B cell (primary cell): Measurements from ENCODE around the gene TBC1D2B. TPM values are rescaled to one million over a fixed set of nuclear protein-coding genes. Genes with fewer than 3 reads are reported as not detected.

Experiments used
- ATAC-seq: fragments of 200-7000 bp; cut with Tn5 transposase; one replicate; pipeline ENCODE4 v1.10.0; 2021; ENCODE audit warnings: low read depth, mild to moderate bottlenecking, moderate number of reproducible peaks, moderate library complexity
- CTCF ChIA-PET: fragments of 350-600 bp; sonication (Branson Sonifier 250); formaldehyde crosslinking; loops from one replicate; lab custom pipeline; 2021; ENCODE audit warnings: antibody characterized with exemption, inconsistent platforms; lab: Charles Lee
- POLR2A ChIA-PET: fragments of 350-600 bp; sonication (Branson Sonifier 250); formaldehyde crosslinking; loops from one replicate; lab custom pipeline; 2021; ENCODE audit warnings: antibody characterized with exemption; lab: Charles Lee
- DNase-seq: peaks from one replicate; pipeline ENCODE4 v3.0.0; 2013
- H2AFZ ChIP-seq: 2 replicates; pipeline ENCODE4 v1.6.1; 2012; ENCODE audit warnings: mild to moderate bottlenecking, low read depth, low read length; ENCODE audit not compliant: insufficient read depth, poor library complexity, severe bottlenecking
- H3K27ac ChIP-seq, 2 donors: 1 replicate in 1 of 2; 2 replicates in 1 of 2; pipeline ENCODE4 v1.5.1; 2012 to 2013; ENCODE audit warnings: low read length in 2 of 2, mild to moderate bottlenecking in 2 of 2, moderate library complexity in 1 of 2
- H3K27me3 ChIP-seq, 4 experiments: fragments of 200-600 bp in 1 of 4; sonication (generic) in 1 of 4; replicated peaks in 1 of 4; 1 replicate in 2 of 4; 2 replicates in 2 of 4; pipeline versions ENCODE4 v1.6.1 to v1.7.0; 2013 to 2016; ENCODE audit warnings: low read length in 3 of 4, mild to moderate bottlenecking in 2 of 4, mixed read lengths in 1 of 4, moderate library complexity in 1 of 4; ENCODE audit not compliant: insufficient read depth in 4 of 4, control insufficient read depth in 3 of 4; ENCODE audit errors: control extremely low read depth in 1 of 4
- H3K36me3 ChIP-seq, 2 experiments: replicated peaks in 1 of 2; 1 replicate in 1 of 2; 2 replicates in 1 of 2; pipeline versions ENCODE4 v1.6.1 to v1.7.1; 2013; ENCODE audit warnings: low read length in 1 of 2; ENCODE audit not compliant: insufficient read depth in 2 of 2, control insufficient read depth in 1 of 2; ENCODE audit errors: control extremely low read depth in 1 of 2, extremely low read depth in 1 of 2
- H3K4me1 ChIP-seq, 2 donors: fragments of 200-600 bp in 1 of 2; sonication (generic) in 1 of 2; 1 replicate in 1 of 2; 2 replicates in 1 of 2; pipeline versions ENCODE4 v1.5.1 to v1.6.1; 2013 to 2017; ENCODE audit warnings: low read length in 2 of 2; ENCODE audit not compliant: control insufficient read depth in 2 of 2, insufficient read depth in 2 of 2
- H3K4me2 ChIP-seq: replicated peaks from 2 replicates; pipeline ENCODE3; 2012; ENCODE audit warnings: mild to moderate bottlenecking, low read depth, low read length; ENCODE audit not compliant: poor library complexity, severe bottlenecking
- H3K4me3 ChIP-seq, 5 experiments: fragments of 200-600 bp in 1 of 5; sonication (generic) in 1 of 5; 1 replicate in 3 of 5; 2 replicates in 2 of 5; pipeline versions ENCODE4 v1.5.1 to v1.7.0; 2011 to 2016; ENCODE audit warnings: low read length in 4 of 5, mild to moderate bottlenecking in 4 of 5, low read depth in 2 of 5, control low read depth in 1 of 5, moderate library complexity in 1 of 5; ENCODE audit not compliant: insufficient read depth in 1 of 5; ENCODE audit errors: control extremely low read depth in 1 of 5, extremely low read depth in 1 of 5
- H3K79me2 ChIP-seq: fragments of 200-600 bp; sonication (generic); one replicate; pipeline ENCODE4 v1.6.0; 2016; ENCODE audit warnings: low read length; ENCODE audit not compliant: control insufficient read depth, insufficient read depth
- H3K9ac ChIP-seq: fragments of 200-600 bp; sonication (generic); 2 replicates; pipeline ENCODE4 v1.6.1; 2017; ENCODE audit warnings: mild to moderate bottlenecking, low read length, moderate library complexity
- H3K9me3 ChIP-seq, 3 donors: one replicate each; pipeline versions ENCODE4 v1.6.1 to v1.7.1; 2013; ENCODE audit warnings: low read length in 2 of 3; ENCODE audit not compliant: control insufficient read depth in 2 of 3, insufficient read depth in 1 of 3; ENCODE audit errors: control extremely low read depth in 1 of 3
- H4K20me1 ChIP-seq: 2 replicates; pipeline ENCODE4 v1.6.0; 2012; ENCODE audit warnings: mild to moderate bottlenecking, low read length; ENCODE audit not compliant: insufficient read depth, control insufficient read depth, poor library complexity, severe bottlenecking
- H3K27ac Mint-ChIP-seq: one replicate; pipeline ENCODE4 v1.8.0; 2021; ENCODE audit warnings: mixed read lengths
- H3K27me3 Mint-ChIP-seq: one replicate; pipeline ENCODE4 v1.8.0; 2021; ENCODE audit warnings: mixed read lengths
- H3K4me1 Mint-ChIP-seq: one replicate; pipeline ENCODE4 v1.8.0; 2021; ENCODE audit warnings: mixed read lengths
- H3K4me3 Mint-ChIP-seq: one replicate; pipeline ENCODE4 v1.8.0; 2021; ENCODE audit warnings: mixed read lengths
- H3K9me3 Mint-ChIP-seq: one replicate; pipeline ENCODE4 v1.8.0; 2022; ENCODE audit warnings: mixed read lengths; ENCODE audit not compliant: insufficient read depth
- EZH2 ChIP-seq: IDR thresholded peaks from 2 replicates; pipeline ENCODE4 v1.6.1; 2012; ENCODE audit warnings: borderline replicate concordance, low read depth, mild to moderate bottlenecking, moderate library complexity, low read length; ENCODE audit not compliant: insufficient read depth, poor library complexity, severe bottlenecking
- WGBS: methylation state at CpG from one replicate; pipeline ENCODE4 v1.1.5; 2013; ENCODE audit warnings: missing lambda C conversion rate; ENCODE audit not compliant: insufficient coverage; 5-methylcytosine and 5-hydroxymethylcytosine counted together
- intact Hi-C: fragments of 100-400 bp; cut with micrococcal nuclease; formaldehyde crosslinking; loops from one replicate; pipeline ENCODE4 v1.10.0; 2022
- polyA plus RNA-seq: library from polyadenylated mRNA; depleted of rRNA; stranded (reverse); fragments of >200 nt; gene quantifications from 2 replicates; pipeline ENCODE4 v1.2.3, GENCODE V29; 2012
- total RNA-seq, 2 donors: library from RNA; stranded (reverse); fragments of 120-200 nt in 1 of 2; gene quantifications; 1 replicate in 1 of 2; 2 replicates in 1 of 2; pipeline versions ENCODE4 v1.2.3 to v1.2.4, GENCODE V29; 2013 to 2022
- TF ChIP-seq, protein P1 (sequence below): fragments of 200-600 bp; IDR thresholded peaks from one replicate; pipeline ENCODE4 v1.8.0; 2022; ENCODE audit warnings: antibody characterized with exemption, mild to moderate bottlenecking

The TBC1D2B gene
- total and polyA plus RNA-seq, 2 donors (not counting 1 experiment from before 2014, with no cell fraction given), result 8.5 to 26.1 TPM

GRCh38 chr15:78054518-78054917 is 23.0 kb downstream of the TBC1D2B start:
- no peaks in the 10 kb centered on the region for H3K27me3 ChIP-seq
- H3K9me3 ChIP-seq, result no peaks in the 10 kb centered on the region
- no peak overlapping the region for H3K4me2 ChIP-seq
- Mint-ChIP-seq H3K9me3 (no peaks in the 10 kb centered on the region), H3K27ac (no peak overlapping the region), H3K27me3 (no peaks in the 10 kb centered on the region), H3K4me1 (peaks cover 77% of the 10 kb centered on the region), H3K4me3 (no peak overlapping the region)
- no peaks in the 10 kb centered on the region for H3K36me3 ChIP-seq
- intact Hi-C loops, result loop anchor here (2.0 to 5.0 kb wide), 2 partner anchors 14 to 33 kb away; no protein-coding TSS in a partner anchor
- H3K79me2 ChIP-seq, result peaks cover 69% of the 10 kb centered on the region
- H3K27ac ChIP-seq, result no peak overlapping the region
- H3K9ac ChIP-seq, result no peak overlapping the region
- POLR2A ChIA-PET, result no interaction called here
- no peak overlapping the region for H3K4me3 ChIP-seq
- TF ChIP-seq, protein P1, sequence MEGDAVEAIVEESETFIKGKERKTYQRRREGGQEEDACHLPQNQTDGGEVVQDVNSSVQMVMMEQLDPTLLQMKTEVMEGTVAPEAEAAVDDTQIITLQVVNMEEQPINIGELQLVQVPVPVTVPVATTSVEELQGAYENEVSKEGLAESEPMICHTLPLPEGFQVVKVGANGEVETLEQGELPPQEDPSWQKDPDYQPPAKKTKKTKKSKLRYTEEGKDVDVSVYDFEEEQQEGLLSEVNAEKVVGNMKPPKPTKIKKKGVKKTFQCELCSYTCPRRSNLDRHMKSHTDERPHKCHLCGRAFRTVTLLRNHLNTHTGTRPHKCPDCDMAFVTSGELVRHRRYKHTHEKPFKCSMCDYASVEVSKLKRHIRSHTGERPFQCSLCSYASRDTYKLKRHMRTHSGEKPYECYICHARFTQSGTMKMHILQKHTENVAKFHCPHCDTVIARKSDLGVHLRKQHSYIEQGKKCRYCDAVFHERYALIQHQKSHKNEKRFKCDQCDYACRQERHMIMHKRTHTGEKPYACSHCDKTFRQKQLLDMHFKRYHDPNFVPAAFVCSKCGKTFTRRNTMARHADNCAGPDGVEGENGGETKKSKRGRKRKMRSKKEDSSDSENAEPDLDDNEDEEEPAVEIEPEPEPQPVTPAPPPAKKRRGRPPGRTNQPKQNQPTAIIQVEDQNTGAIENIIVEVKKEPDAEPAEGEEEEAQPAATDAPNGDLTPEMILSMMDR, result no peak
- no peak for TF ChIP-seq EZH2
- H3K4me1 ChIP-seq, result peaks cover 64 to 71% of the 10 kb centered on the region in 2 donors
- CTCF ChIA-PET, result interaction anchor here (1.6 kb wide), 1 partner anchor 15 kb away, joined by 4 read pairs; no protein-coding TSS in a partner anchor
- WGBS, result 73% methylated on average over 2 of the region's 2 CpGs
- no peak for ATAC-seq
- H2AFZ ChIP-seq, result no peak overlapping the region
- DNase-seq, result no peak
- no peaks in the 10 kb centered on the region for H4K20me1 ChIP-seq

DNA sequence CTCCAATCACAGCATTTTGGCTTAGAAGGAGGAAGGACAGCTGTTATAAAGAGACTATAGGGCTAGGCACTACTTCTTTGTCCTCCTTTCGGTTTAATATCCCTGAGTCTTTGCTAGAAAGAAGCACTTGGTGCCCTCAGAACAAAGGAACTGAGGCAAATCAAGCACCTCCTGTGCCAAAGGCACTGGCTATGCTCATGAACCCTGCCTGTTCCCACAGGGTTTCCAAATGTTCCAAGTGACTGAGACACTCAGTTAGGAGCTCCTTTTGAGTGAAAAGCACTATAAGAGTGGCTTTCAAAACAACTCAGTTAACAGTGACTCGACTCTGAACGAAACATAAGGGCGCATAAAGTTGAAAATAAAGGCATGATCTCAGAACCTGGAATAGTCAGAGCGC is 25.0 kb downstream of the TBC1D2B start:
- no peaks in the 10 kb centered on the region for H3K27me3 Mint-ChIP-seq
- ChIA-PET POLR2A (no interaction called here), CTCF (interaction anchor here (1.5 kb wide), 3 partner anchors 18 to 93 kb away, joined by 3 to 6 read pairs (median 5); no protein-coding TSS in a partner anchor)
- Histone ChIP-seq H3K4me2 (no peak overlapping the region), H4K20me1 (no peaks in the 10 kb centered on the region), H3K4me1 (peaks cover 50 to 53% of the 10 kb centered on the region in 2 donors), H2AFZ (no peak overlapping the region), H3K36me3 (no peaks in the 10 kb centered on the region), H3K27ac (no peak overlapping the region), H3K27me3 (no peaks in the 10 kb centered on the region), H3K9me3 (no peaks in the 10 kb centered on the region), H3K79me2 (peaks cover 67% of the 10 kb centered on the region), H3K9ac (no peak overlapping the region), H3K4me3 (no peak overlapping the region)
- H3K9me3 Mint-ChIP-seq, result no peaks in the 10 kb centered on the region
- no peak for DNase-seq
- ATAC-seq, result no peak
- TF ChIP-seq, protein P1, result no peak
- TF ChIP-seq EZH2, result no peak
- intact Hi-C loops, result loop anchor here (5.0 kb wide), 1 partner anchor 35 kb away; no protein-coding TSS in a partner anchor
- peaks cover 70% of the 10 kb centered on the region for H3K4me1 Mint-ChIP-seq
- H3K4me3 Mint-ChIP-seq, result no peak overlapping the region
- H3K27ac Mint-ChIP-seq, result no peak overlapping the region
- WGBS, result 100% methylated on average over 1 of the region's 5 CpGs
